Measurements from ENCODE around the gene CENPV.
A peak's percentile ranks its signal among the peaks of the same experiment; 100 is the strongest.
"Not testable (repeated sequence)": the region's sequence is repeated elsewhere in the genome, so short reads cannot be mapped to it uniquely, and the experiment has no call there.

Gene CENPV

GRCh38 chr17:16312061-16312460 is 41.2 kb downstream of the CENPV start:
- DNase-seq, result not testable (repeated sequence)

- no peak for DNase-seq
These were observed 47.1 kb downstream of the CENPV start for GRCh38 chr17:16306211-16306610.

DNA sequence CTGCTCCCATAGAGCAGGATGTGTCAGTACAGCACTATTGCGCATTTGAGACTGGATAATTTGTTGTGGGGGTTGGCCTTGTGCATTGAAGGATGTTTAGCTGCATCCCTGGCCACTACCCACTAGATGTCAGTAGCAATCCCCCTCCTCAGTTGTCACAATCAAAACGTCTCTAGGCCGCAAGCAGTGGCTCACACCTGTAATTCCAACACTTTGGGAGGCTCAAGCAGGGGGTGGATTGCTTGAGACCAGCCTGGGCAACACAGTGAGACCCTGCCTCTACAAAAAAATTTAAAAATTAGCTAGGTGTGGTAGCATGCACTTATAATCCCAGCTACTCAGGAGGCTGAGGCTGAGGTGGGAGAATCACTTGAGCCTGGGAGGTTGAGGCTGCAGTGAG is 48.4 kb downstream of the CENPV start:
- peak; percentile 48 for DNase-seq

- no peak for DNase-seq
These were observed 50.4 kb downstream of the CENPV start for GRCh38 chr17:16302856-16303255.

DNA sequence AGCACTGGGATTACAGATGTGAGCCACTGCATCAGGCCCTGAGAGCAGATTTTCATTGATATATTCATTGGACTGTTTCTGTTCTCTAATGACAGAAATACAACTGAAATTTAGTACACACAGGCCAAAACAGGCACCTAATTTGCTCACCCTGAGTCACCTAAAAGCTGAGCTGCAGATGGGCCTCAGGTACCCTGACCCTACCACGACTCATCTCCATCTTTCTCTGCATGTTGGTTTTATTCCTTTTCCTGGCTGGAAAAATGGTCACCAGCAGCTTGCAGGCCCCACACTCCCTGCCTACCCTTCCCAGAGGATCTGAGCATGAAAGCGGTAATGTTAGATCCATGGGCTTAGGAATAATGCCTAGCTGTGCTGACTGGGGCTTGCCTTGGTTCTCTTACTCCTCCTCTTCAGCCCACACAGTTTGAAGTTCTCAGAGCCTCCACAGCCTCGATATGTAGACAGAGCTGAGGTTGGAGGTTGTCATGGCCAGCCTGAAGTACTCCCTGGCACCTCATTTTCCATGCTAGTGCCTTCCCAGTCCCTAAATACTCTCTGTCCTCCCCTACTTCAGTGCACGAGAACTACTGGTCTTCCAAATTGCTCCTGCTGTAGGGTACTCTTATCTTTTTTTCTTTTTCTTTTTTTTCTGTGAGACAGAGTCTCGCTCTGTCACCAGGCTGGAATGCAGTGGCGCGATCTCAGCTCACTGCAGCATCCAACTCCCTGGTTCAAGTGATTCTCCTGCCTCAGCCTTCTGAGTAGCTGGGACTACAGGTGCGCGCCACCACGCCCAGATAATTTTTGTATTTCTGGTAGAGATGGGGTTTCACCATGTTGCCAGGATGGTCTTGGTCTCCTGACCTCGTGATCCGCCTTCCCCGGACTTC is 51.1 kb downstream of the CENPV start:
- DNase-seq, result no peak

- no peak for DNase-seq
These were observed 52.7 kb downstream of the CENPV start for GRCh38 chr17:16300554-16300953.

- DNase-seq, result no peak
These were observed 55.1 kb downstream of the CENPV start for GRCh38 chr17:16298140-16298662.

DNA sequence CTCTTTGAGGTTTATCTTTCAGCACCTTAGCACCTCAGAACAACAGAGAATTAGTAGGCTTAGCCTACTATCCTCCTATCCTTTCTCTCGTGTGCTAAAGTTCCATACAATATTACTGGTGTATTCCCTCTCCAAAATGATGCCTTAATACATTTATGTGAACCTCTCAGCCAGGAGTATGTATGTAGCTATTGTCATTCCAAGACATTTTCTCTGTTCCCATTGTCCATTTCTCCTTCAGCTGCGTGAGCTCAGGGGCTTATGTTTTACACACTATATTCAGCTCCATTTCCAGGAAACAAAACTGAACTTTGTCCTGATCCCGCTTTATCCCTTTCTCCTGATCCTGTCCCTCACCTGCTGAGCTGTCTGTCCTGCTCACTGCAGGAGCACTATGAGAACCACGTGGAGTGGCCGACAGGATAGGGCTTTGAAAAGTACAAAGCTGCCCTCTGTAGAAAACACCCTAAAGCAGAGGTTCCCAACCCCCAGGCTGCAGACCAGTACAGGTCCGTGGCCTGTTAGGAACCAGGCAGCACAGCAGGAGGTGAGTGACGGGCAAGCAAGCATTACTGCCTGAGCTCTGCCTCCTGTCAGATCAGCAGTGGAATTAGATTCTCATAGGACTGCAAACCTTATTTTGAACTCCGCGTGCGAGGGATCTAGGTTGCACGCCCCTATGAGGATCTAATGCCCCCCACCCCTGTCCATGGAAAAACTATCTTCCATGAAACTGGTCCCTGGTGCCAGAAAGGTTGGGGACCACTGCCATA is 55.7 kb downstream of the CENPV start:
- no peak for DNase-seq

GRCh38 chr17:16296072-16296471 is 57.2 kb downstream of the CENPV start:
- DNase-seq, result not testable (repeated sequence)

DNA sequence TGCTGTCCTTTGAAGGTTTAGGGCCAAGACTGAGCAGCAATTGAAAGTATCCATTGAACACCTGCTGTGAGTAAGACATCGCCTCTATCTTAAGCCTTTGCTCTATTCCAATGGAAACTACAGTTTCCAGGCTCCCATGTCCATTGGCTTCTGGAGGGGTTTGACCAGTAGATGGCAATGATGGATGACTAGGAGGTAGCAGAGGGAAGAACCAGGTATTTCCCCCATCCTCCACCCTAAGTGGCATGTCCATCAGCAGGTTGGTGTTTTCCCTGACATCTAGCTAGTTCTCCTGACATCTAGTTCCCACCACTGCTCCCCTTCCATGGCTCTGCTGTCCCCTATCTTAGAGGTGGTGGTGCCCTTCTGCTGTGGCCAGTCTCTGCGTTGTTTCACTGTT is 58.7 kb downstream of the CENPV start:
- no peak for DNase-seq

GRCh38 chr17:16293931-16294330 is 59.3 kb downstream of the CENPV start:
- no peak for DNase-seq
